ENCODE measurements around the gene CLCN5. TPM values are rescaled to one million over a fixed set of nuclear protein-coding genes. Genes with fewer than 3 reads are reported as not detected.

The CLCN5 gene
- 3.3 and 5.6 TPM in 2 replicates for total RNA-seq

DNA sequence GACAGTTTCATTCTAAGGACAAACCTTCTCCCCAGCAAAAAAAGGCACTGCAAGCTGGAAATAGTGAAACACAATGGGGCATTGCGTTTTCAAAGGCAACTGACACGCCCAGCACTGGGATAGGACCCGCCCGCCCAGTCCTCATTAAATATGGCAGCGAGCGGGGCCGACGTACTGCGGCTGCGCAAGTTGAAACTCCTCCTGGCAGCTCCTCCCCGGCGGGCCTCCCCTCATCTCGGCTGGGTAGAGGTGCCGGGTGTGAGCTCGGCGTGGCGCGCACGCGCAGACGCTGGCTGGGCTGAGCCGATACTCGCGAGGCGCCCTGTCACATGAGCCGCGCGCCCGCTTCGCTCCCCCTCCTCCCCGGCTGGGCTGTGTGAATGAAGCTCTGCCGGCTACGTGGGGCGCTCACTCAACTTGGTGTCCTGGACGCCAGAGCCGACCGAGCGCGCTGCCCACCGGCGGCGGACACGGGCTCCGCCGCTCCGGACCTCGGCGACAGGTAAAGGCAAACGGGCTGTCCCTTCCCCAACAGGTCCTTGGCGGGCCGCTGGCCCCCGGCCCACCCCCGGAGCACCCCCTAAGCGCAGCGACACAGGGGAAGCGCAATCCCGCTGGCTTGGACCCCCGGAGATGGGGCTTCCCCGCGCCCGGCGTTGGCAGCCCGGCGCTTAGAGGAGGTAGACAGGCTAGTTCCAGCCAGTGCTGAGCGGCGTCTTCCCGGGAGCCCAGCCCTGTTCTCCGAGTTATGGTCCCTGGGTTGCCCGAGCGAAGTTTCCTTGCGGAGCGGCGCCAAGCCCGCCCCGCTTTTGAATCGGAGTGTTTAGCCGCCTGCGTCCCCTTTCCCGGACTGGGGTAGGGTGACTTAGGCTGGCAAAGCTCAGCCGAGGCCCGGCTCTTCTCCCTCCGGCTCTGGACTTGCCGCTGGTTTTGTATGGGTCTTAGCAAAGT lies at the start of gene CLCN5:
TSS of gene CLCN5 (plus strand) at position 306 of the 951 bp plus-strand sequence. CDS start 2,703 bp downstream, outside the sequence.
- H3K4me3 ChIP-seq (ENCODE audit: low read depth, low read length): peak within 1 kb of the TSS; percentile 75
- no peak for DNase-seq (ENCODE audit: low read depth)
- TF ChIP-seq, protein P1, sequence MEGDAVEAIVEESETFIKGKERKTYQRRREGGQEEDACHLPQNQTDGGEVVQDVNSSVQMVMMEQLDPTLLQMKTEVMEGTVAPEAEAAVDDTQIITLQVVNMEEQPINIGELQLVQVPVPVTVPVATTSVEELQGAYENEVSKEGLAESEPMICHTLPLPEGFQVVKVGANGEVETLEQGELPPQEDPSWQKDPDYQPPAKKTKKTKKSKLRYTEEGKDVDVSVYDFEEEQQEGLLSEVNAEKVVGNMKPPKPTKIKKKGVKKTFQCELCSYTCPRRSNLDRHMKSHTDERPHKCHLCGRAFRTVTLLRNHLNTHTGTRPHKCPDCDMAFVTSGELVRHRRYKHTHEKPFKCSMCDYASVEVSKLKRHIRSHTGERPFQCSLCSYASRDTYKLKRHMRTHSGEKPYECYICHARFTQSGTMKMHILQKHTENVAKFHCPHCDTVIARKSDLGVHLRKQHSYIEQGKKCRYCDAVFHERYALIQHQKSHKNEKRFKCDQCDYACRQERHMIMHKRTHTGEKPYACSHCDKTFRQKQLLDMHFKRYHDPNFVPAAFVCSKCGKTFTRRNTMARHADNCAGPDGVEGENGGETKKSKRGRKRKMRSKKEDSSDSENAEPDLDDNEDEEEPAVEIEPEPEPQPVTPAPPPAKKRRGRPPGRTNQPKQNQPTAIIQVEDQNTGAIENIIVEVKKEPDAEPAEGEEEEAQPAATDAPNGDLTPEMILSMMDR (conservative IDR thresholded peaks at IDR 0.05; ENCODE audit: low read depth, low read length): no peak

GRCh38 chrX:49876750-49877149 lies 45.6 kb upstream of the CLCN5 start:
- DNase-seq (ENCODE audit: low read depth): no peak
- H3K4me3 ChIP-seq (ENCODE audit: low read depth, low read length): no peak overlapping the region
- TF ChIP-seq, protein P1 (conservative IDR thresholded peaks at IDR 0.05; ENCODE audit: low read depth, low read length): peak; percentile 52

GRCh38 chrX:49877397-49878101 lies 44.8 kb upstream of the CLCN5 start:
- DNase-seq (ENCODE audit: low read depth): no peak
- no peak overlapping the region for H3K4me3 ChIP-seq (ENCODE audit: low read depth, low read length)
- TF ChIP-seq, protein P1 (conservative IDR thresholded peaks at IDR 0.05; ENCODE audit: low read depth, low read length): no peak

- peak overlapping the region; percentile 58 for H3K4me3 ChIP-seq (ENCODE audit: low read depth, low read length)
- TF ChIP-seq, protein P1 (conservative IDR thresholded peaks at IDR 0.05; ENCODE audit: low read depth, low read length): no peak
- no peak for DNase-seq (ENCODE audit: low read depth)
Measured at GRCh38 chrX:49878128-49878833, 44.1 kb upstream of the CLCN5 start.

DNA sequence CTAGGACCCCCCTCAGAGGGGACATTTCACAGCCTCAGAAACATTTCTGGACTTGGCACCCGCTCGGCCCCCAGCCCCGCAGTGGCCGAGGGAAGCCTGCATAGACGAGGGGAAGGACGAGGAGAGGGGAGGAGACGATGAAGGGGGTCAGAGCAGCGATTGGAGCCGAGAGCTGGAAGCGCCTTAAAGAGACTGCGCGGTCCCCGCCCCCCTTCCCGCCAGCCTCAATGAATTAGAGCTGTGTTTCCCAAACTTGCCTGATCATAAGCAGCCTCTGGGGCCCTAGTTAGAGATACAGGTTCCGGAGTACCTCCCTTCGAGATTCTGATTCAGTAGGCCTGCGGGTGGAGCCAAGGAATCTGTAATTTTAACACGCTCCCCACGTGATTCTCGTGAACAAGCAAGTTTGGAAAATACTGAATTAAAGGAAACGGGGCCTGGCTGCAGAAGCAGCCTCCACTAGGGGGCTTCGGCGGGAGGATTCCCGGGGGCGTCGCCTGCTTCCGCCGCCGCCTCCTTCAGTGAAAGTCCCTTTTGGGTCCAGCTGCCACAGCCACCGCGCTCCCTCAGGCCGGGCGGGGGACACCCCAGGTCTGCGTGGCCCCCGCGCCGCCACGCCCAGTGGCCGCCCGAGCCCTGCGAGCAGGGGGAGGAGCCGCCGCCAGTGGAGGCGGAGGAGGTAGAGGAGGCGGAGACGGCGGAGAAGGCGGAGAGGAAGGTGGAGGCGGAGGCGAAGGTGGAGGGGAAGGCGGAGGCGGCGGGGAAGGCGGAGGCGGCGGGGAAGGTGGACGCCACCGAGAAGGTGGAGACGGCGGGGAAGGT lies 43.4 kb upstream of the CLCN5 start, which contains the start of gene USP27X:
TSS of gene USP27X (plus strand) at position 651 of the 822 bp plus-strand sequence. CDS start 824 bp downstream, outside the sequence.
- peak; percentile 44 for DNase-seq (ENCODE audit: low read depth)
- peak within 1 kb of the TSS; percentile 58 for H3K4me3 ChIP-seq (ENCODE audit: low read depth, low read length)
- TF ChIP-seq, protein P1 (conservative IDR thresholded peaks at IDR 0.05; ENCODE audit: low read depth, low read length): peak; percentile 53
